Keratinocyte (primary cell): Measurements from ENCODE around the gene CFL1. TPM values are rescaled to one million over a fixed set of nuclear protein-coding genes. Genes with fewer than 3 reads are reported as not detected.
"Not testable (repeated sequence)": the region's sequence is repeated elsewhere in the genome, so short reads cannot be mapped to it uniquely, and the experiment has no call there.

Experiments used
- DNase-seq: peaks from one replicate; pipeline ENCODE4 v3.0.0-alpha.2; 2011; ENCODE audit warnings: low read depth, missing footprints, low spot score
- FAIRE-seq: peaks from 2 replicates; lab custom pipeline; 2011; peaks lifted over from hg19 to GRCh38; lab: Jason Lieb, UNC
- H2AFZ ChIP-seq: 2 replicates; pipeline ENCODE4 v1.6.0; 2012; ENCODE audit warnings: low read length, control low read depth, inconsistent platforms; ENCODE audit not compliant: control insufficient read depth
- H3K27ac ChIP-seq: 2 replicates; pipeline ENCODE4 v1.5.1; 2011; ENCODE audit warnings: low read length; ENCODE audit not compliant: control insufficient read depth, insufficient read depth
- H3K27me3 ChIP-seq: 3 replicates; pipeline ENCODE4 v1.6.0; 2011; ENCODE audit warnings: low read length; ENCODE audit not compliant: control insufficient read depth, insufficient read depth; ENCODE audit errors: extremely low read depth
- H3K36me3 ChIP-seq, 2 experiments: 2 replicates in 1 of 2; 3 replicates in 1 of 2; pipeline ENCODE4 v1.5.1; 2011; ENCODE audit warnings: low read length in 2 of 2, mild to moderate bottlenecking in 1 of 2; ENCODE audit not compliant: control insufficient read depth in 2 of 2, insufficient read depth in 2 of 2; ENCODE audit errors: extremely low read depth in 1 of 2
- H3K4me1 ChIP-seq: 3 replicates; pipeline ENCODE4 v1.5.1; 2011; ENCODE audit warnings: low read length; ENCODE audit not compliant: control insufficient read depth, insufficient read depth; ENCODE audit errors: extremely low read depth
- H3K4me2 ChIP-seq: 3 replicates; pipeline ENCODE4 v1.6.0; 2011; ENCODE audit warnings: low read depth, low read length; ENCODE audit not compliant: control insufficient read depth, insufficient read depth; ENCODE audit errors: extremely low read depth
- H3K4me3 ChIP-seq, 3 experiments: fragments of 200-600 bp in 1 of 3; sonication (generic) in 1 of 3; 2 replicates in 2 of 3; 3 replicates in 1 of 3; pipeline ENCODE4 v1.5.1; 2011 to 2016; ENCODE audit warnings: low read length in 3 of 3, mild to moderate bottlenecking in 3 of 3, control low read depth in 2 of 3, inconsistent platforms in 1 of 3, low read depth in 1 of 3, mixed read lengths in 1 of 3, mixed run types in 1 of 3, moderate library complexity in 1 of 3; ENCODE audit not compliant: control insufficient read depth in 2 of 3, insufficient read depth in 2 of 3; ENCODE audit errors: extremely low read depth in 1 of 3
- H3K79me2 ChIP-seq: 2 replicates; pipeline ENCODE4 v1.6.0; 2012; ENCODE audit warnings: low read length; ENCODE audit not compliant: control insufficient read depth, insufficient read depth
- H3K9ac ChIP-seq: 3 replicates; pipeline ENCODE4 v1.6.0; 2011; ENCODE audit warnings: low read length; ENCODE audit not compliant: control insufficient read depth, insufficient read depth; ENCODE audit errors: extremely low read depth
- H3K9me1 ChIP-seq: 3 replicates; pipeline ENCODE4 v1.6.0; 2011; ENCODE audit warnings: low read length; ENCODE audit not compliant: control insufficient read depth, insufficient read depth; ENCODE audit errors: extremely low read depth
- H3K9me3 ChIP-seq: 2 replicates; pipeline ENCODE4 v1.5.1; 2012; ENCODE audit warnings: low read depth, low read length; ENCODE audit not compliant: control insufficient read depth
- H4K20me1 ChIP-seq: 3 replicates; pipeline ENCODE4 v1.6.0; 2011; ENCODE audit warnings: low read length; ENCODE audit not compliant: control insufficient read depth, insufficient read depth; ENCODE audit errors: extremely low read depth
- EZH2 ChIP-seq: IDR thresholded peaks from one replicate; pipeline ENCODE4 v1.6.1; 2012; ENCODE audit warnings: inconsistent platforms, mild to moderate bottlenecking, low read length, moderate library complexity
- dilution Hi-C: fragments of 300-500 bp; cut with MboI; formaldehyde crosslinking; loops from one replicate; pipeline ENCODE4 v1.7.0; 2020; ENCODE audit warnings: low sequenced_read_pairs; ENCODE audit not compliant: extremely low pct_ligation_motif_present
- polyA plus RNA-seq, 5 experiments: library from polyadenylated mRNA; depleted of rRNA in 3 of 5; stranded (reverse) in 3 of 5; stranded (forward) in 1 of 5; unstranded in 1 of 5; fragments of >200 nt; gene quantifications; 1 replicate in 1 of 5; 2 replicates in 3 of 5; 3 replicates in 1 of 5; pipeline versions ENCODE4 v1.2.1 to v1.2.3, GENCODE V29; 2011 to 2012; ENCODE audit warnings: missing spikeins in 2 of 5, low read depth in 1 of 5, low replicate concordance in 1 of 5
- TF ChIP-seq, protein P1 (sequence below), 3 experiments: IDR thresholded peaks in 1 of 3; conservative IDR thresholded peaks in 1 of 3; optimal IDR thresholded peaks in 1 of 3; 2 replicates in 2 of 3; 3 replicates in 1 of 3; pipeline versions ENCODE3 to v1.5.1; 2011; ENCODE audit warnings: low read length in 3 of 3, mild to moderate bottlenecking in 3 of 3, moderate library complexity in 2 of 3, control low read depth in 1 of 3, inconsistent platforms in 1 of 3; ENCODE audit not compliant: insufficient read depth in 2 of 3; ENCODE audit errors: extremely low read depth in 1 of 3

CFL1 gene
- polyA plus RNA-seq, 1 donor (not counting 4 experiments of a cell fraction or from before 2014, with no cell fraction given) = 1,236 TPM

DNA sequence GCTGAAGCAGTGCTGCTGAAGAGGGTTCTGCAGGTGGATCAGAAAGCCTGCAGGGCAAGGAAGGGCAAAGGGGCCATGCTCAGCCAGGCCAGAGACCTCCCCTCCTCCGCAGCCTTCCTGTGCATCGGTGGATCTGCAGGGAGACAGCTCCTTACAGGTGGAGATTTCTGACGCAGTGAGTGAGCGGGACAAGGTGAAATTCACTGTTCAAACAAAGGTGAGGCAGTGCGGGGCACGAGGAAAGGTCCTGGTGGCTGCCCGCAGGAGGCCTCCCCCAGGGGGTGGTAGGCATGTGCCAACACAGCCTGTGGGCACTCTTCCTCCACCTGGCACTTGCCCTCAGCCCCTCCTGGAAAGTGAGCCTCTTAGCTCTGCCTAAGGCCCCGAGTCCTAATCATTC is 8.6 kb downstream of the CFL1 start:
- Histone ChIP-seq H3K9me1 (no peaks in the 10 kb centered on the region), H3K36me3 (peaks cover 16 to 22% of the 10 kb centered on the region in 2 experiments), H4K20me1 (peaks cover 20% of the 10 kb centered on the region), H3K9ac (no peak overlapping the region), H2AFZ (no peak overlapping the region), H3K4me1 (no peaks in the 10 kb centered on the region), H3K4me2 (no peak overlapping the region), H3K27ac (no peak overlapping the region), H3K79me2 (peaks cover 8% of the 10 kb centered on the region), H3K9me3 (no peaks in the 10 kb centered on the region), H3K4me3 (no peak overlapping the region), H3K27me3 (no peaks in the 10 kb centered on the region)
- dilution Hi-C loops = no loop called here
- DNase-seq (no peak), FAIRE-seq (no peak)
- TF ChIP-seq EZH2 = no peak

DNA sequence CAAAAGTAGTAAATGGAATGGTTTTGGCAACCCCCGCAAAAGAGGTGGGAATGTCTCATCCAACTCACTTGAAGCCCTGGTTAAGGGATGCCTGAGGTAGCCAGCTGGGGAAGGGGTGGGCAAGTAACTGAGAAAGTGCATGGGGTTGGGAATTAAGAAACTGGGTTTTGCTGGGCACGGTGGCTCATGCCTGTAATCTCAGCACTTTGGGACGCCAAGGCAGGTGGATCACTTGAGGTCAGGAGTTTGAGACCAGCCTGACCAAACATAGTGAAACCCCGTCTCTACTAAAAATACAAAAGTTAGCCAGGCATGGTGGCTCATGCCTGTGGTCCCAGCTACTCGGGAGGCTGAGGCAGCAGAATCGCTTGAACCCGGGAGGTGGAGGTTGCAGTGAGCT is 9.3 kb downstream of the CFL1 start:
- H3K9me3 ChIP-seq, H3K4me2 ChIP-seq, dilution Hi-C loops, H3K9ac ChIP-seq, H3K4me3 ChIP-seq, H3K9me1 ChIP-seq, H2AFZ ChIP-seq, H3K79me2 ChIP-seq, H3K27me3 ChIP-seq, FAIRE-seq, H3K27ac ChIP-seq, H3K4me1 ChIP-seq, DNase-seq: not testable (repeated sequence)
- Histone ChIP-seq H3K36me3 (peaks cover 9 to 15% of the 10 kb centered on the region in 2 experiments), H4K20me1 (peaks cover 13% of the 10 kb centered on the region)

DNA sequence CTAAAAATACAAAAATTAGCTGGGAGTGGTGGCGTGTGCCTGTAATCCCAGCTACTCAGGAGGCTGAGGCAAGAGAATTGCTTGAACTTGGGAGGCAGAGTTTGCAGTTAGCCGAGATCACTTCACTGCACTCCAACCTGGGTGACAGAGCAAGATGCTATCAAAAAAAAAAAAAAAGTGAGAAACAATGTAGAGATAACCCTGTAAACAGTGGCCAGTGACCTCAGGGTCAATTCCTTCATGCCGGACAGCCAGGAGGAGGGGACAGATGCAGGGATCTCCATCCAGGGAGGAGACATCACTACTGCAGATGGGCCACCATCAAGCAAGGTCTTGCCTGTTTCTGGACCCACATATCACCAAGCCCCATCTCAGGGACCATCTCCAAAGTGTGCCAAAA is 10.2 kb downstream of the CFL1 start:
- Histone ChIP-seq H3K36me3 (peaks cover 2 to 7% of the 10 kb centered on the region in 2 experiments), H2AFZ (no peak overlapping the region), H3K9me3 (no peaks in the 10 kb centered on the region), H3K4me3 (no peak overlapping the region), H3K4me2 (no peak overlapping the region), H4K20me1 (peaks cover 5% of the 10 kb centered on the region), H3K4me1 (no peaks in the 10 kb centered on the region), H3K9ac (no peak overlapping the region), H3K79me2 (no peaks in the 10 kb centered on the region), H3K9me1 (no peaks in the 10 kb centered on the region), H3K27me3 (no peaks in the 10 kb centered on the region), H3K27ac (no peak overlapping the region)
- dilution Hi-C loops = no loop called here
- DNase-seq (no peak), FAIRE-seq (no peak)
- TF ChIP-seq EZH2 = no peak
- TF ChIP-seq, protein P1, sequence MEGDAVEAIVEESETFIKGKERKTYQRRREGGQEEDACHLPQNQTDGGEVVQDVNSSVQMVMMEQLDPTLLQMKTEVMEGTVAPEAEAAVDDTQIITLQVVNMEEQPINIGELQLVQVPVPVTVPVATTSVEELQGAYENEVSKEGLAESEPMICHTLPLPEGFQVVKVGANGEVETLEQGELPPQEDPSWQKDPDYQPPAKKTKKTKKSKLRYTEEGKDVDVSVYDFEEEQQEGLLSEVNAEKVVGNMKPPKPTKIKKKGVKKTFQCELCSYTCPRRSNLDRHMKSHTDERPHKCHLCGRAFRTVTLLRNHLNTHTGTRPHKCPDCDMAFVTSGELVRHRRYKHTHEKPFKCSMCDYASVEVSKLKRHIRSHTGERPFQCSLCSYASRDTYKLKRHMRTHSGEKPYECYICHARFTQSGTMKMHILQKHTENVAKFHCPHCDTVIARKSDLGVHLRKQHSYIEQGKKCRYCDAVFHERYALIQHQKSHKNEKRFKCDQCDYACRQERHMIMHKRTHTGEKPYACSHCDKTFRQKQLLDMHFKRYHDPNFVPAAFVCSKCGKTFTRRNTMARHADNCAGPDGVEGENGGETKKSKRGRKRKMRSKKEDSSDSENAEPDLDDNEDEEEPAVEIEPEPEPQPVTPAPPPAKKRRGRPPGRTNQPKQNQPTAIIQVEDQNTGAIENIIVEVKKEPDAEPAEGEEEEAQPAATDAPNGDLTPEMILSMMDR (optimal IDR thresholded peaks at IDR 0.05 in 1 of 3, IDR thresholded peaks at IDR 0.05 in 1 of 3, conservative IDR thresholded peaks at IDR 0.05 in 1 of 3; ENCODE audit: extremely low read depth in 1 of 3, insufficient read depth in 2 of 3, low read length in 3 of 3) = no peak
